GM06990 (cell line): ENCODE data around the gene TSPOAP1.

Experiments
- DNase-seq: peaks from one replicate; pipeline ENCODE4 v3.0.0-alpha.2; 2011; ENCODE audit not compliant: insufficient read length; ENCODE audit errors: extremely low read depth
- H3K27me3 ChIP-seq: replicated peaks from 2 replicates; pipeline ENCODE4 v1.6.0; 2011; ENCODE audit warnings: low read length; ENCODE audit not compliant: control insufficient read depth, insufficient read depth
- H3K36me3 ChIP-seq: 2 replicates; pipeline ENCODE4 v1.5.1; 2011; ENCODE audit warnings: low read length; ENCODE audit not compliant: control insufficient read depth, insufficient read depth
- H3K4me3 ChIP-seq: replicated peaks from 2 replicates; pipeline ENCODE4 v1.5.1; 2011; ENCODE audit warnings: low read depth, mild to moderate bottlenecking, control low read depth, low read length
- TF ChIP-seq, protein P1 (sequence below): IDR thresholded peaks from 2 replicates; pipeline ENCODE4 v1.5.1; 2011; ENCODE audit warnings: low read length, control low read depth, mild to moderate bottlenecking, inconsistent platforms; ENCODE audit not compliant: insufficient read depth, poor library complexity, severe bottlenecking

TSPOAP1 gene

DNA sequence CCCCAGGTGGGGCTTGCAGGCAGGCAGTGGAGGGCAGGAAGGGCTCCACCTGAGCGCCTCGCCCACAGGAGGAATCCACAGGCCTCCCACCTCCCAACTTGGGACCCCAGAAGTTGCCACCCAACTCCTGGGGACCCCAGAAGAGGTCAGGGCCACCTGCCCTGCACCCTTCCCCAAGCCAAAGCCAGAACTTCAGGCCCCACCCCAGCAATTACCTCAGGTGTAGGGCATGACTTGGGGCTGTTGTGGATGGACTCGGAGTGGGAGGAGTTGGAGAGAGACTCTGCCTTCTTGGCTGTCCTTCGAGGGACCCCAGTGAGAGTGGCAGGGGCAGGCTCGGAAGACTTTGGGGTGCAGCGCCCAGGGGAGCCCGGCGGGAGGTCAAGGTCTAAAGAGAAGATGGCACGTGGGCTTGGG, 10.5 kb downstream of the TSPOAP1 start:
- Histone ChIP-seq H3K36me3 (no peaks in the 10 kb centered on the region; the same call in none of the 2 replicates), H3K27me3 (no peaks in the 10 kb centered on the region), H3K4me3 (no peak overlapping the region)
- TF ChIP-seq, protein P1, sequence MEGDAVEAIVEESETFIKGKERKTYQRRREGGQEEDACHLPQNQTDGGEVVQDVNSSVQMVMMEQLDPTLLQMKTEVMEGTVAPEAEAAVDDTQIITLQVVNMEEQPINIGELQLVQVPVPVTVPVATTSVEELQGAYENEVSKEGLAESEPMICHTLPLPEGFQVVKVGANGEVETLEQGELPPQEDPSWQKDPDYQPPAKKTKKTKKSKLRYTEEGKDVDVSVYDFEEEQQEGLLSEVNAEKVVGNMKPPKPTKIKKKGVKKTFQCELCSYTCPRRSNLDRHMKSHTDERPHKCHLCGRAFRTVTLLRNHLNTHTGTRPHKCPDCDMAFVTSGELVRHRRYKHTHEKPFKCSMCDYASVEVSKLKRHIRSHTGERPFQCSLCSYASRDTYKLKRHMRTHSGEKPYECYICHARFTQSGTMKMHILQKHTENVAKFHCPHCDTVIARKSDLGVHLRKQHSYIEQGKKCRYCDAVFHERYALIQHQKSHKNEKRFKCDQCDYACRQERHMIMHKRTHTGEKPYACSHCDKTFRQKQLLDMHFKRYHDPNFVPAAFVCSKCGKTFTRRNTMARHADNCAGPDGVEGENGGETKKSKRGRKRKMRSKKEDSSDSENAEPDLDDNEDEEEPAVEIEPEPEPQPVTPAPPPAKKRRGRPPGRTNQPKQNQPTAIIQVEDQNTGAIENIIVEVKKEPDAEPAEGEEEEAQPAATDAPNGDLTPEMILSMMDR: no peak
- DNase-seq: no peak

- DNase-seq: peak; percentile 63
Measured at GRCh38 chr17:58317421-58318064, 11.1 kb downstream of the TSPOAP1 start.

GRCh38 chr17:58316260-58316960, 12.2 kb downstream of the TSPOAP1 start:
- Histone ChIP-seq H3K4me3 (no peak overlapping the region), H3K36me3 (no peaks in the 10 kb centered on the region; the same call in none of the 2 replicates), H3K27me3 (no peaks in the 10 kb centered on the region)
- TF ChIP-seq, protein P1: no peak
- no peak for DNase-seq

More at GRCh38 chr17:58317421-58318064, 11.1 kb downstream of the TSPOAP1 start:
- Histone ChIP-seq H3K4me3 (no peak overlapping the region), H3K27me3 (no peaks in the 10 kb centered on the region), H3K36me3 (no peaks in the 10 kb centered on the region; the same call in none of the 2 replicates)
- TF ChIP-seq, protein P1: peak; percentile 81

DNA sequence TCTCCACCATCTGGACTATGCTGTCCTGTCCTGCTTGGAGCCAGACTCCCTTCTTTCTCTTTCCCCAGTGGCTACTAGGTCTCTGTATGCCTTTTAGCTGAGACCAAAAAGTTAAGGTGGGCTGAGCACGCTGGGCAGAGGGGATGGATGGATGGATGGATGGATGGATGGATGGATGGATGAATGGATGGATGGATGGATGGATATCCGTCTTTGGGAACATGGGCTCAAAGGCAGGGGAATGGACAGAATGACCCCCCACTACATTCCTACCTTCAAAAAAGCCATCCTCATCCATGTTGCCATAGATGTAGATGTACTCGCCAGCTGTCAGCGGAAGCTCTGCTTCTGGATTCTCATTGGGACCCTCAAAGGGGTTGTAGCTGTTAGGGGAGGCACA, 12.8 kb downstream of the TSPOAP1 start:
- DNase-seq: no peak
- H3K36me3 ChIP-seq: no peaks in the 10 kb centered on the region; the same call in none of the 2 replicates
- H3K4me3 ChIP-seq: no peak overlapping the region
- no peaks in the 10 kb centered on the region for H3K27me3 ChIP-seq
- TF ChIP-seq, protein P1: no peak

DNA sequence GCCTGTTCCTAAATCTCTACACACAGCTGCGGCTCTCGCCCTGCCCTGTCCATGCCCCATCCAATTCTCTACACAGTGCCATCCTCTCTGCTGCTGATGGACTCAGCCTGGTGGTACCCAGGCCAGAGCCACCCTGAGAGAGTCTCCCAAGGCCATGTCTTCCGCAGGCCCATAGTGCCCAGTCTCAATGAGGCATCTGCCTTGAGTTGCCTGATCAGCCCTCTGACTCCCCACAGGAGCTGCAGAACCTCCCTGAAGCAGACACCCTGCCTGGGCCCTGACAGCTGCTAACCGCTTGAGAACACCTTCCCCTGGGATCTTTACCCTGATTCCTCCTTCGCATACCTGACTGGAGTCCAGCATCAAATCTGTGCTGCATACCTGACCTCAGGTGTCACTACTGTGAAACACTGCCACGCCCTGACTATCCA, 13.3 kb downstream of the TSPOAP1 start:
- H3K4me3 ChIP-seq: no peak overlapping the region
- H3K36me3 ChIP-seq: no peaks in the 10 kb centered on the region; the same call in none of the 2 replicates
- DNase-seq: no peak
- TF ChIP-seq, protein P1: no peak
- H3K27me3 ChIP-seq: no peaks in the 10 kb centered on the region
